HG02970 (cell line): ENCODE measurements around the gene MAGI2.

Experiments
- ATAC-seq: cut with Tn5 transposase; IDR thresholded peaks from one replicate; pipeline ENCODE4 v1.9.1; 2021; ENCODE audit warnings: mild to moderate bottlenecking, moderate library complexity, moderate number of reproducible peaks; ENCODE audit not compliant: unreplicated experiment, low FRiP score

The MAGI2 gene

GRCh38 chr7:77967429-77967828 lies 1486.0 kb downstream of the MAGI2 start:
- ATAC-seq: no peak
